HepG2 (cell line): ENCODE measurements around the gene PSMA7. TPM values are rescaled to one million over a fixed set of nuclear protein-coding genes. Genes with fewer than 3 reads are reported as not detected.
A peak's percentile ranks its signal among the peaks of the same experiment; 100 is the strongest.

Experiments used
- AGO2 ChIP-seq: fragments of 200-400 bp; formaldehyde crosslinking; optimal IDR thresholded peaks from 2 replicates; pipeline ENCODE3; 2017; ENCODE audit warnings: mild to moderate bottlenecking, low read depth, low read length, moderate library complexity
- ARHGAP35 ChIP-seq: sonication (generic); formaldehyde crosslinking; IDR thresholded peaks from 2 replicates; pipeline ENCODE4 v1.9.0; 2022; ENCODE audit warnings: mild to moderate bottlenecking, inconsistent platforms, moderate library complexity, missing genetic modification reagents, borderline replicate concordance
- ESRRA ChIP-seq: sonication (generic); formaldehyde crosslinking; IDR thresholded peaks from 2 replicates; pipeline ENCODE4 v1.5.1; 2020; ENCODE audit warnings: mild to moderate bottlenecking, low read depth, missing genetic modification reagents
- KLF16 ChIP-seq, 2 experiments: sonication (generic) in 1 of 2; formaldehyde crosslinking in 1 of 2; IDR thresholded peaks; 2 replicates each; pipeline versions ENCODE4 v1.6.1 to v1.8.0; 2016 to 2023; ENCODE audit warnings: missing genetic modification reagents in 2 of 2, missing compliant biosample characterization in 1 of 2
- NFATC3 ChIP-seq: sonication (generic); formaldehyde crosslinking; IDR thresholded peaks from 2 replicates; pipeline ENCODE4 v1.5.1; 2020; ENCODE audit warnings: mild to moderate bottlenecking, missing genetic modification reagents
- NFYC ChIP-seq: IDR thresholded peaks from 2 replicates; pipeline ENCODE4 v1.6.1; 2016; ENCODE audit warnings: missing genetic modification reagents, missing compliant biosample characterization
- NR1H2 ChIP-seq: sonication (generic); formaldehyde crosslinking; IDR thresholded peaks from 2 replicates; pipeline ENCODE4 v1.8.1; 2022; ENCODE audit warnings: low read depth, missing genetic modification reagents, borderline replicate concordance
- SALL2 ChIP-seq: sonication (generic); formaldehyde crosslinking; IDR thresholded peaks from 2 replicates; pipeline ENCODE4 v1.8.1; 2023; ENCODE audit warnings: mild to moderate bottlenecking, missing genetic modification reagents, inconsistent platforms
- SAP130 ChIP-seq: IDR thresholded peaks from 2 replicates; pipeline ENCODE4 v1.6.1; 2016; ENCODE audit warnings: low read depth
- STAT5B ChIP-seq: sonication (generic); formaldehyde crosslinking; IDR thresholded peaks from 2 replicates; pipeline ENCODE4 v1.4.0; 2020; ENCODE audit warnings: missing genetic modification reagents
- TP53 ChIP-seq: sonication (generic); formaldehyde crosslinking; conservative IDR thresholded peaks from 2 replicates; pipeline ENCODE4 v1.4.0; 2020; ENCODE audit warnings: missing genetic modification reagents
- YEATS4 ChIP-seq: sonication (generic); formaldehyde crosslinking; IDR thresholded peaks from 2 replicates; pipeline ENCODE4 v1.4.0; 2020; ENCODE audit warnings: missing genetic modification reagents, borderline replicate concordance
- ZFP1 ChIP-seq: IDR thresholded peaks from 2 replicates; pipeline ENCODE4 v1.6.1; 2016
- ZFP62 ChIP-seq: sonication (generic); formaldehyde crosslinking; IDR thresholded peaks from 2 replicates; pipeline ENCODE4 v1.4.0; 2020; ENCODE audit warnings: missing genetic modification reagents
- ZNF180 ChIP-seq: sonication (generic); formaldehyde crosslinking; IDR thresholded peaks from 2 replicates; pipeline ENCODE4 v1.4.0; 2020; ENCODE audit warnings: low read depth, missing genetic modification reagents, borderline replicate concordance
- ZNF235 ChIP-seq: sonication (generic); formaldehyde crosslinking; IDR thresholded peaks from 2 replicates; pipeline ENCODE4 v1.8.1; 2023; ENCODE audit warnings: mild to moderate bottlenecking, missing genetic modification reagents, borderline replicate concordance
- ZNF296 ChIP-seq: sonication (generic); formaldehyde crosslinking; conservative IDR thresholded peaks from 2 replicates; pipeline ENCODE4 v1.5.0; 2020; ENCODE audit warnings: mild to moderate bottlenecking, missing genetic modification reagents
- ZNF326 ChIP-seq: sonication (generic); formaldehyde crosslinking; IDR thresholded peaks from 2 replicates; pipeline ENCODE4 v1.4.0; 2020; ENCODE audit warnings: missing genetic modification reagents, borderline replicate concordance
- ZNF432 ChIP-seq: sonication (generic); formaldehyde crosslinking; IDR thresholded peaks from 2 replicates; pipeline ENCODE4 v1.5.0; 2020; ENCODE audit warnings: missing genetic modification reagents, mild to moderate bottlenecking, borderline replicate concordance
- ZNF547 ChIP-seq: sonication (generic); formaldehyde crosslinking; IDR thresholded peaks from 2 replicates; pipeline ENCODE4 v1.5.1; 2020; ENCODE audit warnings: mild to moderate bottlenecking, missing genetic modification reagents
- ZNF598 ChIP-seq: sonication (generic); formaldehyde crosslinking; IDR thresholded peaks from 2 replicates; pipeline ENCODE4 v1.5.1; 2020; ENCODE audit warnings: mild to moderate bottlenecking, missing genetic modification reagents, borderline replicate concordance
- ZNF652 ChIP-seq: IDR thresholded peaks from 2 replicates; pipeline ENCODE4 v1.6.1; 2016; ENCODE audit warnings: low read depth, borderline replicate concordance
- ZNF703 ChIP-seq: sonication (generic); formaldehyde crosslinking; IDR thresholded peaks from 2 replicates; pipeline ENCODE4 v1.5.1; 2020; ENCODE audit warnings: missing genetic modification reagents, mild to moderate bottlenecking, moderate library complexity, borderline replicate concordance
- ZNF879 ChIP-seq: sonication (generic); formaldehyde crosslinking; IDR thresholded peaks from 2 replicates; pipeline ENCODE4 v1.8.1; 2023; ENCODE audit warnings: missing genetic modification reagents
- polyA plus RNA-seq, 8 experiments: library from polyadenylated mRNA; depleted of rRNA in 3 of 8; stranded (reverse) in 7 of 8; unstranded in 1 of 8; fragments of >200 nt; fragmentation: Illumina TruSeq in 4 of 8; extraction: Trizol in 4 of 8; gene quantifications; 2 replicates each; pipeline versions ENCODE4 v1.2.1 to v1.2.3, GENCODE V29; 2011 to 2016; ENCODE audit warnings: low read depth in 4 of 8, missing spikeins in 1 of 8, mixed read lengths in 1 of 8; ENCODE audit not compliant: insufficient read depth in 1 of 8
- total RNA-seq, 5 experiments: library from RNA; depleted of rRNA; stranded (reverse); fragments of >200 nt; fragmentation: Illumina TruSeq; extraction: Trizol; gene quantifications; 2 replicates each; pipeline ENCODE4 v1.2.3, GENCODE V29; 2016; ENCODE audit warnings: low read depth in 1 of 5
- TF ChIP-seq, protein P1 (sequence below): sonication (generic); formaldehyde crosslinking; IDR thresholded peaks from 2 replicates; pipeline ENCODE4 v1.4.0; 2020; ENCODE audit warnings: missing genetic modification reagents, borderline replicate concordance
- TF ChIP-seq, protein P2 (sequence below): IDR thresholded peaks from 2 replicates; pipeline ENCODE4 v1.6.1; 2016; ENCODE audit warnings: control low read depth
- TF ChIP-seq, protein P3 (sequence below): sonication (generic); formaldehyde crosslinking; IDR thresholded peaks from 2 replicates; pipeline ENCODE4 v1.5.0; 2020; ENCODE audit warnings: mild to moderate bottlenecking, low read depth, missing genetic modification reagents, borderline replicate concordance
- TF ChIP-seq, protein P4 (sequence below): IDR thresholded peaks from 2 replicates; pipeline ENCODE4 v1.6.1; 2012; ENCODE audit warnings: inconsistent platforms
- TF ChIP-seq, protein P5 (sequence below): sonication (generic); formaldehyde crosslinking; IDR thresholded peaks from 2 replicates; pipeline ENCODE4 v1.4.0; 2020; ENCODE audit warnings: missing genetic modification reagents

The PSMA7 gene
- total and polyA plus RNA-seq, 2 of the 13 experiments (the other 11 are each of a cell fraction or from before 2014, with no cell fraction given): 531 to 631 TPM

DNA sequence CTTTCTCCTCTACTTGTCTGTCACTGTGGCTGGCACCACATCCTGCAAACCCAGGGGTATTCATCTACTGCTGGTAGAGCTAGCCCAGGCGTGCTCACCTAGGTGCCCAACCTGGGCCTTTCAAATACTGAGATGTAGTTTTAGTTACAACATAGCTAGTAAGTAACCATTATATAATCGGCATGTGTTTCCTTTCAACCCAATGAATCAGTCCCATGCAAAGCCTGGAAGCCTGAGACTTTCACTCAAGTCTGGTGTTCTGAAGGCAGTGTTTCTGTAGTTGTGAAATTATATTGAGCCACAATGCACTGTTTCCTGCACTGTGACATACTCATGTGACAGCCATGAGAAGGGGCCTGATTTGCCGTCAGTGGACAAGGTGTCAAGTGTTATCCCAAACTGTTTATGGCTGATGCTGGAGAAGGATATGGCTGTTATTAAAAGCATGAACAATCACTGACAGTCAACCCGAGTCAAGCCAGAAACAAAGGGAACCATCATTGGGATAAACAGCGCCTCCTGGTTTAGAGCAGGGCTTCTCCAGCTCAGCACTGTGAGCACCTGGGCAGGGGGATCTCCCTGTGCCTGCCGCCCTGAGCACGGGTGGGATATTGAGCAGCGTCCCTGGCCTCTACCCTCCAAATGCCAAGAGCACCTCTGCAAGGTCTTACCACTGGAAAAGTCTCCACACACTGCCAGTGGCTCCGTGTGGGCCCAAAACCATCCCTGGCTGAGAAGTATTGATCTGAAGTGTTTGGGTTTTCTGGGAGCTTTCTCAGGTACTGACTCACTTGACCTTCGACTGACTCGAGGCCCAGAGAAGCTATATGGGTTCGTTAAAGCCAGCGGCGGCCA, 1.6 kb downstream of the PSMA7 start (continued):
- TF ChIP-seq ZNF432 (CRISPR knock-in tag): no peak
- no peak for TF ChIP-seq ZNF652
- peak; percentile 71 for TF ChIP-seq SAP130 (CRISPR knock-in tag)
- no peak for TF ChIP-seq ESRRA (CRISPR knock-in tag)
- TF ChIP-seq ZFP62 (CRISPR knock-in tag): no peak
- TF ChIP-seq NR1H2: no peak
- no peak for TF ChIP-seq TP53 (CRISPR knock-in tag)
- TF ChIP-seq SALL2: 0 out of 2 replicates have a peak, but pooled peaks have one; percentile 45
- TF ChIP-seq NFATC3 (CRISPR knock-in tag): no peak
- TF ChIP-seq, protein P1, sequence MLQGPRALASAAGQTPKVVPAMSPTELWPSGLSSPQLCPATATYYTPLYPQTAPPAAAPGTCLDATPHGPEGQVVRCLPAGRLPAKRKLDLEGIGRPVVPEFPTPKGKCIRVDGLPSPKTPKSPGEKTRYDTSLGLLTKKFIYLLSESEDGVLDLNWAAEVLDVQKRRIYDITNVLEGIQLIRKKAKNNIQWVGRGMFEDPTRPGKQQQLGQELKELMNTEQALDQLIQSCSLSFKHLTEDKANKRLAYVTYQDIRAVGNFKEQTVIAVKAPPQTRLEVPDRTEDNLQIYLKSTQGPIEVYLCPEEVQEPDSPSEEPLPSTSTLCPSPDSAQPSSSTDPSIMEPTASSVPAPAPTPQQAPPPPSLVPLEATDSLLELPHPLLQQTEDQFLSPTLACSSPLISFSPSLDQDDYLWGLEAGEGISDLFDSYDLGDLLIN (CRISPR knock-in tag): no peak
- no peak for TF ChIP-seq YEATS4 (CRISPR knock-in tag)
- TF ChIP-seq, protein P2, sequence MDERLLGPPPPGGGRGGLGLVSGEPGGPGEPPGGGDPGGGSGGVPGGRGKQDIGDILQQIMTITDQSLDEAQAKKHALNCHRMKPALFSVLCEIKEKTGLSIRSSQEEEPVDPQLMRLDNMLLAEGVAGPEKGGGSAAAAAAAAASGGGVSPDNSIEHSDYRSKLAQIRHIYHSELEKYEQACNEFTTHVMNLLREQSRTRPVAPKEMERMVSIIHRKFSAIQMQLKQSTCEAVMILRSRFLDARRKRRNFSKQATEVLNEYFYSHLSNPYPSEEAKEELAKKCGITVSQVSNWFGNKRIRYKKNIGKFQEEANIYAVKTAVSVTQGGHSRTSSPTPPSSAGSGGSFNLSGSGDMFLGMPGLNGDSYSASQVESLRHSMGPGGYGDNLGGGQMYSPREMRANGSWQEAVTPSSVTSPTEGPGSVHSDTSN (CRISPR knock-in tag): no peak
- TF ChIP-seq STAT5B (CRISPR knock-in tag): no peak
- TF ChIP-seq AGO2: no peak
- TF ChIP-seq, protein P3, sequence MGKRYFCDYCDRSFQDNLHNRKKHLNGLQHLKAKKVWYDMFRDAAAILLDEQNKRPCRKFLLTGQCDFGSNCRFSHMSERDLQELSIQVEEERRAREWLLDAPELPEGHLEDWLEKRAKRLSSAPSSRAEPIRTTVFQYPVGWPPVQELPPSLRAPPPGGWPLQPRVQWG (CRISPR knock-in tag): no peak
- no peak for TF ChIP-seq ZNF547
- no peak for TF ChIP-seq ZNF598 (CRISPR knock-in tag)
- TF ChIP-seq NFYC (CRISPR knock-in tag): no peak
- TF ChIP-seq ZNF235 (CRISPR knock-in tag): no peak
- no peak for TF ChIP-seq ZNF703 (CRISPR knock-in tag)
- TF ChIP-seq ARHGAP35: 0 out of 2 replicates have a peak, but pooled peaks have one; percentile 46
- TF ChIP-seq, protein P4, sequence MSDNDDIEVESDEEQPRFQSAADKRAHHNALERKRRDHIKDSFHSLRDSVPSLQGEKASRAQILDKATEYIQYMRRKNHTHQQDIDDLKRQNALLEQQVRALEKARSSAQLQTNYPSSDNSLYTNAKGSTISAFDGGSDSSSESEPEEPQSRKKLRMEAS: peak; percentile 57
- 0 out of 2 replicates have a peak, but pooled peaks have one; percentile 49 for TF ChIP-seq ZNF879 (CRISPR knock-in tag)
- TF ChIP-seq, protein P5, sequence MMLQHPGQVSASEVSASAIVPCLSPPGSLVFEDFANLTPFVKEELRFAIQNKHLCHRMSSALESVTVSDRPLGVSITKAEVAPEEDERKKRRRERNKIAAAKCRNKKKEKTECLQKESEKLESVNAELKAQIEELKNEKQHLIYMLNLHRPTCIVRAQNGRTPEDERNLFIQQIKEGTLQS: no peak
- no peak for TF ChIP-seq ZFP1 (CRISPR knock-in tag)
- peak in 1 of 2 experiments; percentile 66; a peak in 1 of 4 replicates for TF ChIP-seq KLF16 (CRISPR knock-in tag; IDR thresholded peaks at IDR 0.05)
- TF ChIP-seq ZNF326 (CRISPR knock-in tag): no peak
- no peak for TF ChIP-seq ZNF296
- TF ChIP-seq ZNF180 (CRISPR knock-in tag): no peak
